ENCODE measurements around the gene TPO. TPM values are rescaled to one million over a fixed set of nuclear protein-coding genes. Genes with fewer than 3 reads are reported as not detected.
A peak's percentile ranks its signal among the peaks of the same experiment; 100 is the strongest.
"Not testable (repeated sequence)": the region's sequence is repeated elsewhere in the genome, so short reads cannot be mapped to it uniquely, and the experiment has no call there.

TPO gene
- total RNA-seq, 2 donors from 2014 or later = not detected

GRCh38 chr2:1488851-1489250 is 75.6 kb downstream of the TPO start:
- H3K27ac Mint-ChIP-seq = no peak overlapping the region
- H3K4me1 Mint-ChIP-seq = no peaks in the 10 kb centered on the region
- TF ChIP-seq, protein P1, sequence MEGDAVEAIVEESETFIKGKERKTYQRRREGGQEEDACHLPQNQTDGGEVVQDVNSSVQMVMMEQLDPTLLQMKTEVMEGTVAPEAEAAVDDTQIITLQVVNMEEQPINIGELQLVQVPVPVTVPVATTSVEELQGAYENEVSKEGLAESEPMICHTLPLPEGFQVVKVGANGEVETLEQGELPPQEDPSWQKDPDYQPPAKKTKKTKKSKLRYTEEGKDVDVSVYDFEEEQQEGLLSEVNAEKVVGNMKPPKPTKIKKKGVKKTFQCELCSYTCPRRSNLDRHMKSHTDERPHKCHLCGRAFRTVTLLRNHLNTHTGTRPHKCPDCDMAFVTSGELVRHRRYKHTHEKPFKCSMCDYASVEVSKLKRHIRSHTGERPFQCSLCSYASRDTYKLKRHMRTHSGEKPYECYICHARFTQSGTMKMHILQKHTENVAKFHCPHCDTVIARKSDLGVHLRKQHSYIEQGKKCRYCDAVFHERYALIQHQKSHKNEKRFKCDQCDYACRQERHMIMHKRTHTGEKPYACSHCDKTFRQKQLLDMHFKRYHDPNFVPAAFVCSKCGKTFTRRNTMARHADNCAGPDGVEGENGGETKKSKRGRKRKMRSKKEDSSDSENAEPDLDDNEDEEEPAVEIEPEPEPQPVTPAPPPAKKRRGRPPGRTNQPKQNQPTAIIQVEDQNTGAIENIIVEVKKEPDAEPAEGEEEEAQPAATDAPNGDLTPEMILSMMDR (conservative IDR thresholded peaks at IDR 0.05) = no peak
- no peaks in the 10 kb centered on the region for H3K27me3 Mint-ChIP-seq (ENCODE audit: insufficient read depth)
- no peak overlapping the region for H3K9ac ChIP-seq (ENCODE audit: extremely low read depth, low read length, poor library complexity, severe bottlenecking)
- H3K9me3 Mint-ChIP-seq = no peaks in the 10 kb centered on the region
- no peak overlapping the region for H3K4me3 ChIP-seq (ENCODE audit: low read length)
- H3K27me3 ChIP-seq (ENCODE audit: control insufficient read depth, insufficient read depth, low read length, poor library complexity, severe bottlenecking) = no peaks in the 10 kb centered on the region
- no peaks in the 10 kb centered on the region for H3K4me1 ChIP-seq (ENCODE audit: control insufficient read depth, insufficient read depth, low read length)
- H3K36me3 Mint-ChIP-seq (ENCODE audit: low read depth) = no peaks in the 10 kb centered on the region
- WGBS, 2 experiments (ENCODE audit: insufficient coverage in 1 of 2, insufficient read length in 1 of 2) = 84 to 100% methylated on average over 1 to 6 of the region's 6 CpGs
- H3K4me3 Mint-ChIP-seq = no peak overlapping the region
- H3K27ac ChIP-seq (ENCODE audit: low read depth, low read length) = no peak overlapping the region
- DNase-seq = no peak
- H3K9me3 ChIP-seq (ENCODE audit: control insufficient read depth, low read length) = no peaks in the 10 kb centered on the region
- no peaks in the 10 kb centered on the region for H3K36me3 ChIP-seq (ENCODE audit: control insufficient read depth, insufficient read depth, low read length)

- no peak overlapping the region for H3K27ac ChIP-seq (ENCODE audit: low read depth, low read length)
- no peaks in the 10 kb centered on the region for H3K36me3 ChIP-seq (ENCODE audit: control insufficient read depth, insufficient read depth, low read length)
- no peaks in the 10 kb centered on the region for H3K27me3 Mint-ChIP-seq (ENCODE audit: insufficient read depth)
- no peaks in the 10 kb centered on the region for H3K36me3 Mint-ChIP-seq (ENCODE audit: low read depth)
- DNase-seq = peak; percentile 13
- no peaks in the 10 kb centered on the region for H3K9me3 Mint-ChIP-seq
- peak overlapping the region; percentile 55 for H3K27ac Mint-ChIP-seq
- H3K27me3 ChIP-seq (ENCODE audit: control insufficient read depth, insufficient read depth, low read length, poor library complexity, severe bottlenecking) = no peaks in the 10 kb centered on the region
- H3K4me1 ChIP-seq (ENCODE audit: control insufficient read depth, insufficient read depth, low read length) = no peaks in the 10 kb centered on the region
- no peak overlapping the region for H3K9ac ChIP-seq (ENCODE audit: extremely low read depth, low read length, poor library complexity, severe bottlenecking)
- H3K4me3 Mint-ChIP-seq = no peak overlapping the region
- 88 to 91% methylated on average over 5 to 9 of the region's 9 CpGs for WGBS, 2 experiments (ENCODE audit: insufficient coverage in 1 of 2, insufficient read length in 1 of 2)
- H3K4me1 Mint-ChIP-seq = no peaks in the 10 kb centered on the region
- no peaks in the 10 kb centered on the region for H3K9me3 ChIP-seq (ENCODE audit: control insufficient read depth, low read length)
- no peak overlapping the region for H3K4me3 ChIP-seq (ENCODE audit: low read length)
- TF ChIP-seq, protein P1 (conservative IDR thresholded peaks at IDR 0.05) = no peak
These were observed 76.2 kb downstream of the TPO start for GRCh38 chr2:1489486-1489885.

DNA sequence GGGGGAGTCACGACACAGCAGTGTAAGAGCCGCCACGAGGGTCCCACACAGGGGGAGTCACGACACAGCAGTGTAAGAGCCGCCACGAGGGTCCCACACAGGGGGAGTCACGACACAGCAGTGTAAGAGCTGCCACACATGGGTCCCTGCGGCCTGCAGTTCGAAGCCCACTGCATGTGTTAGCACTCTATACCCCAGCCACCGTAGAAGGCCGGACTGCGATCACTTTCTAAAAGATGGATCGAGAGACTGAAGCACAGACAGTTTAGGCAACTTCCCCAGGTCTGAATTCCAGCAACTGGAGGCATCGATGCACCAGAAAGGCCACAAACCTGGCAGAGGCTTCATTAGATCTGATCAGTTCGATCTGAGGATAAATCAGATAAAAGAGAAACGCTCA is 77.1 kb downstream of the TPO start:
- H3K9me3 ChIP-seq (ENCODE audit: control insufficient read depth, low read length); H3K9me3 Mint-ChIP-seq; H3K27ac ChIP-seq (ENCODE audit: low read depth, low read length); H3K4me1 ChIP-seq (ENCODE audit: control insufficient read depth, insufficient read depth, low read length); H3K9ac ChIP-seq (ENCODE audit: extremely low read depth, low read length, poor library complexity, severe bottlenecking); H3K4me3 ChIP-seq (ENCODE audit: low read length); H3K36me3 Mint-ChIP-seq (ENCODE audit: low read depth); H3K27me3 ChIP-seq (ENCODE audit: control insufficient read depth, insufficient read depth, low read length, poor library complexity, severe bottlenecking); H3K36me3 ChIP-seq (ENCODE audit: control insufficient read depth, insufficient read depth, low read length); H3K4me3 Mint-ChIP-seq; H3K4me1 Mint-ChIP-seq; H3K27ac Mint-ChIP-seq; H3K27me3 Mint-ChIP-seq (ENCODE audit: insufficient read depth): not testable (repeated sequence)
- DNase-seq = peak; percentile 20
- WGBS, 2 experiments (ENCODE audit: insufficient coverage in 1 of 2, insufficient read length in 1 of 2) = 95 to 96% methylated on average over 11 to 15 of the region's 16 CpGs

- Histone ChIP-seq H3K4me1 (ENCODE audit: control insufficient read depth, insufficient read depth, low read length) (no peaks in the 10 kb centered on the region), H3K27ac (ENCODE audit: low read depth, low read length) (no peak overlapping the region), H3K36me3 (ENCODE audit: control insufficient read depth, insufficient read depth, low read length) (no peaks in the 10 kb centered on the region), H3K27me3 (ENCODE audit: control insufficient read depth, insufficient read depth, low read length, poor library complexity, severe bottlenecking) (no peaks in the 10 kb centered on the region), H3K9ac (ENCODE audit: extremely low read depth, low read length, poor library complexity, severe bottlenecking) (no peak overlapping the region), H3K4me3 (ENCODE audit: low read length) (no peak overlapping the region), H3K9me3 (ENCODE audit: control insufficient read depth, low read length) (no peaks in the 10 kb centered on the region)
- no peak overlapping the region for H3K27ac Mint-ChIP-seq
- TF ChIP-seq, protein P1 (conservative IDR thresholded peaks at IDR 0.05) = no peak
- no peaks in the 10 kb centered on the region for H3K4me1 Mint-ChIP-seq
- no peaks in the 10 kb centered on the region for H3K36me3 Mint-ChIP-seq (ENCODE audit: low read depth)
- no peaks in the 10 kb centered on the region for H3K9me3 Mint-ChIP-seq
- no peak for DNase-seq
- WGBS, 2 experiments (ENCODE audit: insufficient coverage in 1 of 2, insufficient read length in 1 of 2) = 89 to 95% methylated on average over 7 to 8 of the region's 8 CpGs
- H3K27me3 Mint-ChIP-seq (ENCODE audit: insufficient read depth) = no peaks in the 10 kb centered on the region
- no peak overlapping the region for H3K4me3 Mint-ChIP-seq
These were observed 78.5 kb downstream of the TPO start for GRCh38 chr2:1491751-1492150.

- H3K36me3 ChIP-seq (ENCODE audit: control insufficient read depth, insufficient read depth, low read length); H3K27me3 Mint-ChIP-seq (ENCODE audit: insufficient read depth); H3K4me1 ChIP-seq (ENCODE audit: control insufficient read depth, insufficient read depth, low read length); H3K9me3 Mint-ChIP-seq; H3K4me3 Mint-ChIP-seq; H3K9me3 ChIP-seq (ENCODE audit: control insufficient read depth, low read length); H3K27ac ChIP-seq (ENCODE audit: low read depth, low read length); H3K4me1 Mint-ChIP-seq; H3K27me3 ChIP-seq (ENCODE audit: control insufficient read depth, insufficient read depth, low read length, poor library complexity, severe bottlenecking); H3K9ac ChIP-seq (ENCODE audit: extremely low read depth, low read length, poor library complexity, severe bottlenecking); H3K36me3 Mint-ChIP-seq (ENCODE audit: low read depth); H3K4me3 ChIP-seq (ENCODE audit: low read length); DNase-seq; H3K27ac Mint-ChIP-seq: not testable (repeated sequence)
- WGBS, 2 experiments (ENCODE audit: insufficient coverage in 1 of 2, insufficient read length in 1 of 2) = 88 to 98% methylated on average over 9 of the region's 9 CpGs
These were observed 79.0 kb downstream of the TPO start for GRCh38 chr2:1492231-1492630.
